ENCODE results near the gene PKP4.

DNA sequence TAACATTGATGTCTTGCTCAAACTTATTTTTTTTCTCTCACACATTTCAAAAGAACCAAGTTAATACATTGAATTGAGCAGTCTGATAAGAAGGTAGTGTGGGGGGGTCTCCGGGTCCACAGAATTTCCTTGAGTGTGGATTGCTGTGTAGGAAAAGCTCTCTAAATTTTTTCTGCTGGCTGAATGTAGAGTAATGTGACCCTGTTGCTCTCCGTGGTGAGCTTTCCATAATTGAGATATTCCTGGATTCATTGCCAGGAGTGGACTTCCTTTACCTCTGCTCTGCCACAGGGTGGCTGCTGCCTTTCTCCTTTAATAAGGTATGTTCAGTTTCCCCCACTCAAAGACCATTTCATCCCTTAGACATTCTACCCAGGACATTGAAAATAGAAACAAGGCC is 50.9 kb downstream of the PKP4 start:
- TF ChIP-seq EZH2 (IDR thresholded peaks at IDR 0.05; ENCODE audit: borderline replicate concordance, insufficient read depth, low read depth, low read length, poor library complexity, severe bottlenecking) (no peak), CTCF (IDR thresholded peaks at IDR 0.05) (no peak)
